ENCODE results near the gene SPAG16.

SPAG16 gene

DNA sequence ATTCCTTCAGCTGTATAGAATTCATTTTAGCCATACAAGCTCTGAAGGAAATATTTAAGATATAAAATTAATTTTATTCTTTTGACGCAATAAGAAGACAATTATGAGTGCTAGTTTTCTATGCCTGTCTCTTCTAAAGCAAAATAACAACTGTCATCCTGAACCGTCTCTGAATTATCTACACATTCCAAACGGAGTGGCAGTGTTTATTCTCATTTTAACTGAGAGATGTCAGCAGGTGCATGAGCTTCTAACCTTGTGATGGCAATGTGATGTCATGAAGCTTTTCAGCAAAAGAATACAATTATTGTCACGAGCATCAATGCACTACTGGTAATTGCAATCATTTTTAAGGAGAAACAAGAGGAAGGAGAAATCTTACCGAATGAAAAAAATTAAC, 274.8 kb downstream of the SPAG16 start:
- no peak overlapping the region for H3K27ac ChIP-seq
- TF ChIP-seq, protein P1, sequence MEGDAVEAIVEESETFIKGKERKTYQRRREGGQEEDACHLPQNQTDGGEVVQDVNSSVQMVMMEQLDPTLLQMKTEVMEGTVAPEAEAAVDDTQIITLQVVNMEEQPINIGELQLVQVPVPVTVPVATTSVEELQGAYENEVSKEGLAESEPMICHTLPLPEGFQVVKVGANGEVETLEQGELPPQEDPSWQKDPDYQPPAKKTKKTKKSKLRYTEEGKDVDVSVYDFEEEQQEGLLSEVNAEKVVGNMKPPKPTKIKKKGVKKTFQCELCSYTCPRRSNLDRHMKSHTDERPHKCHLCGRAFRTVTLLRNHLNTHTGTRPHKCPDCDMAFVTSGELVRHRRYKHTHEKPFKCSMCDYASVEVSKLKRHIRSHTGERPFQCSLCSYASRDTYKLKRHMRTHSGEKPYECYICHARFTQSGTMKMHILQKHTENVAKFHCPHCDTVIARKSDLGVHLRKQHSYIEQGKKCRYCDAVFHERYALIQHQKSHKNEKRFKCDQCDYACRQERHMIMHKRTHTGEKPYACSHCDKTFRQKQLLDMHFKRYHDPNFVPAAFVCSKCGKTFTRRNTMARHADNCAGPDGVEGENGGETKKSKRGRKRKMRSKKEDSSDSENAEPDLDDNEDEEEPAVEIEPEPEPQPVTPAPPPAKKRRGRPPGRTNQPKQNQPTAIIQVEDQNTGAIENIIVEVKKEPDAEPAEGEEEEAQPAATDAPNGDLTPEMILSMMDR (conservative IDR thresholded peaks at IDR 0.05) = no peak

DNA sequence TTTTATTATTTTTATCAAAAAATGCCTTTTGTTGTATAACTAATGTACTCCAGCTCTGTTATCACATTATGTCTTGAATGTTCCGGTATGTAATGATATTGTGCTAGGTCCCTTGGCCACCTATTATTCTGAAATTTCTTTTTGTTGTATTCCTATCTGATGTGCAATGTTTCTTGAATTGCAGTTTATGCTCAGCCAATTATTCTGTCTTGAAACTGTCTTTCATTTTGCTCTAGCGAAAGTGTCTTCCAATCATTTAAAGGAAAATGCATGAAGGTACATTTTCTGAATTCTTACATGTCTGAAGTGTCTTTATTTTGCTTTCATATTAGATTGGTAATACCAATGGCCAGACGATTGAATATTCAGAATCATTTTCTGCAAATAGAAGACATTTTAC, 277.5 kb downstream of the SPAG16 start:
- TF ChIP-seq, protein P1 (conservative IDR thresholded peaks at IDR 0.05) = no peak
- no peak overlapping the region for H3K27ac ChIP-seq

DNA sequence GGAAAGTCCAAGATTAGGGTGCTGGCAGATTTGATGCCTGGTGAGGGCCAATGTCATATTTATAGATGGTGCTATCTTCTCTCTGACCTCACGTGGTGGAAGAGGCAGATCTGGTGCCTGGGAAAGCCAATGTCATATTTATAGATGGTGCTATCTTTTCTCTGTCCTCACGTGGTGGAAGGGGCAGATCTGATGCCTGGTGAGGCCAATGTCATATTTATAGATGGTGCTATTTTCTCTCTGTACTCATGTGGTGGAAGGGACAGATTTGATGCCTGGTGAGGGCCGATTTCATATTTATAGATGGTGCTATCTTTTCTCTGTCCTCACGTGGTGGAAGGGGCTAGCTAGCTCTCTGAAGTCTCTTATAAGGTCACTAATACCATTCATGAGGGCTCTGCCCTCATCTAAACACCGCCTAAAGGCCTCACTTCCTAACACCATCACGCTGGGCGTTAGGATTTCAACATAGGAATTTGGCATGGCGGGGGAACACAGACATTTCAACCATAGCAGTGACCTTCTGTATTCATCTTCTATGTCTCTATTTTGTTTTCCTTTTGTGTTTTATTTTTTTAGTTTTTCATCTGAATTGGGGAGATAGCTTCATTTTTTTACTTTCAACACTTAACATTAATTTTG, 278.4 kb downstream of the SPAG16 start:
- TF ChIP-seq, protein P1 (conservative IDR thresholded peaks at IDR 0.05) = no peak
- no peak overlapping the region for H3K27ac ChIP-seq

DNA sequence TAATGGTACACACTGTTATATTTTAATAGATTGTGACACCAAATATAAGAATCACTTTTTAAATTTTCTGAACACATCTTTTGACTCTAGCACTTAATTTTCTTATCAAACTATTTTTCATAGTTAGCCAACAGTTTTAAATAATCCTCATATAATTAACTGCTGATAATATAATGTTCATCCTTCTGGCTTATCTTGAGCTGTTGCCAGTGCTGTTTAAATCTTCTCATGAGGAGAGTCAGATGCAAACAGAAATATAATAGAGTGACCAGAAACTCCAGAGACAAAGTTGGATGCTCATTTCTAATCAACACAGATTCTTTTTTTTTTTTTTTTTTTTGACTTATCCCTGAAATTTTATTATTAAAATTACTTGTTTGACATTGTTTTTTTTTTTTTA, 282.6 kb downstream of the SPAG16 start:
- no peak overlapping the region for H3K27ac ChIP-seq
- TF ChIP-seq, protein P1 (conservative IDR thresholded peaks at IDR 0.05) = no peak

DNA sequence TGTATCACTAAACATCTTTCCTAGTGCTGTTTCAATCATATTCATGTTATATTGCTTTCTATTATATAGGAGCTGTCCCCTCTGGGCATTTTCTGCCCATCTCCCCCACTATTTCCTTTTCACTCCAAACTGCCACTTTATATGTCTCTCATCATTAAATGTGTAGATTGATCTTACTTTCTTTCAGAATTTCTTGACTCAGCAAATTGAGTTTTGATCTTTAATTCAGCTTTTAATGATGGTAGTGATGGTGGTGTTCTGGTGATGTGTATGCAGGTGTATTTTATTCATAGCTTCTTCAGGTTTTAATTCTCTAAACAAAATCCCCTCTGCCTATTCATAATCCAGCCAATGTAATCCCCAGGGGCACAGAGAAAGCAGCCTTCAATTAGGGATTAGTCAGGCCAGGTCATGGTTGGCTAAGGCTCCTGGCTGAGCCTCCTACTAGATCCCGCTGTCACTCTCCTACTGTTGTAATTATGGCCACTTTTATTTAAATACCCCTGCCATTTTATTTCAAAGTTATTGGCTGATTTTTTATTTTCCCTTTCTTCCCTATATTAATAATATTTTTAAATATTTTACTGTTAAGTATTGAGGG, 325.4 kb downstream of the SPAG16 start:
- TF ChIP-seq, protein P1 (conservative IDR thresholded peaks at IDR 0.05) = no peak
- no peak overlapping the region for H3K27ac ChIP-seq

DNA sequence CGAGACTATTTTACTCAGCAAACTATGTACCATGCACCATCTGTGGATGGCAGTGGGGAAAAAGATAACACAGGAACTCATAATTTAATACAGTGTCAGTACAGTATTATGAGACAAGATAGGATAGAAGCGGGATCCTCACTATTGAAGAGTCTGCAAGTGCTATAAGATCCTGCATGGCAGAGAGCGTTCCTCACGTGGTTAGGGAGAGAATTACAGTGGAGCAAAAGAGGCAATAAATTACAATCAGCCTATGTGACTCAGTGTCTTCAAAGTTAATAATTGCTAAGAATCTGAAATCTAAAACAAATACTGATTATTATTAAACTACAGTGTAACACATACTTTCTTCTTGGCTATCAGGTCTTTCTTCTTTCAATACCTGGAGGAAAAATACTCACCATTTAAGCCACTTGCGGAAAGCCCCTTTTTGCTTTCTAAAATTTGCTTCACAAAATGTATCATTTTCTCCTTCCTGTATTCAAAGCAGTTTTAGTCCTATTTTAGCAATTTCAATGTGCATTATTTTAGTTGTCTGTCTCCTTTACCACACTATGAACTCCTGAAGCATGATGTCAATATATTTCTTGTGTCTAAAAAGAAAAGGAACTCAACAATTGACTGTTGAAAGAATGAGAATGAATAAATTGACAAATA, 342.9 kb downstream of the SPAG16 start:
- TF ChIP-seq, protein P1 (conservative IDR thresholded peaks at IDR 0.05) = peak; percentile 40
- H3K27ac ChIP-seq = no peak overlapping the region

DNA sequence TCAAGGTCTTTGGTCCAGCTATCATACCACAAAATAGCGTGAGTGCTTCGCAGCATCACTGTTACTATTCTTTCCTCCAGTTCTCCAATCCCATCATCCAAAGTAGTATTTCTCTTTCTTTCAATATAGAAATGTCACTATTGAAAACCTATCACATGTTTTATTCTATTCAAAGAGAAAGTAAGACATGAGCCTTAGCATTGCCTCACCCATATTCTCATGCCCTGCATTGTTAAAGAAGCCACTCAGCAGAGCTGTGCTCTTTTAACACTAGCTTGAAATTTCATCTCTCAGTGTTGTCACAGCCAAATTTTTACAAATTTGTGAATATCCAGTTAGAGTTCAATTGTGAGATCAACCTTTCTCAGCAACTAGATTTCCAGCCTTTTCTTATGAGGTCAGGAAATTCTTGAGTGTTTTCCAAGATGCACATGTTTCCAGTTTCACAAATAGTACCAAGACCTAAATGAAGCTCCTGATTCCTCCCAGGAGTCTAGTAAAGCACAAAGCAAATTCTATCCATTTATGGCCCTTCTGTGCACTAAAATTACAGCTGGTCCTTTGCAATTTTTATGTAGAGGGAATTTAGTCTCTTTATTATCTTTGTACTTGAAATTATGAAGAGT, 343.7 kb downstream of the SPAG16 start:
- TF ChIP-seq, protein P1 (conservative IDR thresholded peaks at IDR 0.05) = no peak
- no peak overlapping the region for H3K27ac ChIP-seq
